A673 (cell line): ENCODE measurements around the gene SGSM2. TPM values are rescaled to one million over a fixed set of nuclear protein-coding genes. Genes with fewer than 3 reads are reported as not detected.

Source experiments
- BruUV-seq: library from RNA; stranded (reverse); fragments of 400-500 nt; replicated peaks from 2 replicates; lab custom pipeline; 2021; lab: Mats Ljungman, UMichigan
- CTCF ChIA-PET: fragments of 300-600 bp; sonication (Branson Sonifier 250); formaldehyde crosslinking; loops from one replicate; lab custom pipeline; 2022; ENCODE audit warnings: antibody characterized with exemption; lab: Charles Lee
- POLR2A ChIA-PET: fragments of 300-600 bp; sonication (Branson Sonifier 250); formaldehyde crosslinking; loops from one replicate; lab custom pipeline; 2022; ENCODE audit warnings: antibody characterized with exemption; ENCODE audit not compliant: low non-redundant PET; lab: Charles Lee
- DNase-seq: peaks from one replicate; pipeline ENCODE4 v3.0.0-alpha.2; 2015; ENCODE audit warnings: low spot score
- H3K27ac ChIP-seq: fragments of 200-600 bp; sonication (generic); 2 replicates; pipeline ENCODE4 v1.5.1; 2016; ENCODE audit warnings: mixed run types, low read depth, mild to moderate bottlenecking, mixed read lengths, antibody characterized with exemption, low read length; ENCODE audit not compliant: poor library complexity, severe bottlenecking
- H3K27me3 ChIP-seq: fragments of 200-600 bp; sonication (generic); replicated peaks from 2 replicates; pipeline ENCODE4 v1.6.1; 2017; ENCODE audit warnings: mixed run types, low read depth, mild to moderate bottlenecking, mixed read lengths, antibody characterized with exemption, low read length; ENCODE audit not compliant: insufficient read depth, poor library complexity
- H3K36me3 ChIP-seq: fragments of 200-600 bp; sonication (generic); 2 replicates; pipeline ENCODE4 v1.6.1; 2016; ENCODE audit warnings: mixed run types, mild to moderate bottlenecking, mixed read lengths, antibody characterized with exemption, low read length; ENCODE audit not compliant: insufficient read depth, poor library complexity, severe bottlenecking
- H3K4me1 ChIP-seq: fragments of 200-600 bp; sonication (generic); 2 replicates; pipeline ENCODE4 v1.6.1; 2017; ENCODE audit warnings: mixed run types, mild to moderate bottlenecking, mixed read lengths, antibody characterized with exemption, low read length; ENCODE audit not compliant: insufficient read depth, poor library complexity, severe bottlenecking
- H3K4me3 ChIP-seq: fragments of 200-600 bp; sonication (generic); 2 replicates; pipeline ENCODE4 v1.5.1; 2016; ENCODE audit warnings: low read depth, mixed run types, mild to moderate bottlenecking, mixed read lengths, low read length; ENCODE audit not compliant: poor library complexity, severe bottlenecking
- H3K9me3 ChIP-seq: fragments of 200-600 bp; sonication (generic); 2 replicates; pipeline ENCODE4 v1.6.1; 2016; ENCODE audit warnings: mixed run types, low read depth, mild to moderate bottlenecking, mixed read lengths, antibody characterized with exemption, low read length; ENCODE audit not compliant: poor library complexity, severe bottlenecking
- CTCF ChIP-seq: fragments of 300-800, 200-600 bp; sonication (generic); conservative IDR thresholded peaks from 2 replicates; pipeline ENCODE4 v1.5.1; 2017; ENCODE audit warnings: low read depth, mild to moderate bottlenecking, antibody characterized with exemption, low read length, moderate library complexity, mixed read lengths
- EZH2 ChIP-seq: fragments of 200-600 bp; sonication (generic); IDR thresholded peaks from 2 replicates; pipeline ENCODE4 v1.6.1; 2017; ENCODE audit warnings: borderline replicate concordance, low read depth, mild to moderate bottlenecking, mixed read lengths, antibody characterized with exemption, low read length; ENCODE audit not compliant: poor library complexity, severe bottlenecking
- intact Hi-C: fragments of 100-400 bp; cut with micrococcal nuclease; formaldehyde crosslinking; loops from one replicate; pipeline ENCODE4 v1.10.0; 2022; ENCODE audit not compliant: unreplicated experiment
- total RNA-seq: library from RNA; stranded (reverse); gene quantifications from 2 replicates; pipeline ENCODE4 v1.2.3, GENCODE V29; 2021

SGSM2 gene
- total RNA-seq, 1 experiment from 2014 or later = 81.2 TPM

- no peak for TF ChIP-seq EZH2
- TF ChIP-seq CTCF = no peak
- no peak for DNase-seq
- Histone ChIP-seq H3K4me3 (peak overlapping the region; percentile 96), H3K4me1 (peaks cover 65% of the 10 kb centered on the region), H3K27ac (peak overlapping the region; percentile 99), H3K36me3 (no peaks in the 10 kb centered on the region), H3K27me3 (no peaks in the 10 kb centered on the region), H3K9me3 (no peaks in the 10 kb centered on the region)
- CTCF ChIA-PET = no interaction called here
- POLR2A ChIA-PET = no interaction called here
- intact Hi-C loops = loop anchor here (5.0 kb wide), 1 partner anchor 194 kb away; the partner anchor contains the start of gene PAFAH1B1
- no TSS peak for BruUV-seq
Observed at GRCh38 chr17:2398182-2398581, 60.9 kb downstream of the SGSM2 start.

DNA sequence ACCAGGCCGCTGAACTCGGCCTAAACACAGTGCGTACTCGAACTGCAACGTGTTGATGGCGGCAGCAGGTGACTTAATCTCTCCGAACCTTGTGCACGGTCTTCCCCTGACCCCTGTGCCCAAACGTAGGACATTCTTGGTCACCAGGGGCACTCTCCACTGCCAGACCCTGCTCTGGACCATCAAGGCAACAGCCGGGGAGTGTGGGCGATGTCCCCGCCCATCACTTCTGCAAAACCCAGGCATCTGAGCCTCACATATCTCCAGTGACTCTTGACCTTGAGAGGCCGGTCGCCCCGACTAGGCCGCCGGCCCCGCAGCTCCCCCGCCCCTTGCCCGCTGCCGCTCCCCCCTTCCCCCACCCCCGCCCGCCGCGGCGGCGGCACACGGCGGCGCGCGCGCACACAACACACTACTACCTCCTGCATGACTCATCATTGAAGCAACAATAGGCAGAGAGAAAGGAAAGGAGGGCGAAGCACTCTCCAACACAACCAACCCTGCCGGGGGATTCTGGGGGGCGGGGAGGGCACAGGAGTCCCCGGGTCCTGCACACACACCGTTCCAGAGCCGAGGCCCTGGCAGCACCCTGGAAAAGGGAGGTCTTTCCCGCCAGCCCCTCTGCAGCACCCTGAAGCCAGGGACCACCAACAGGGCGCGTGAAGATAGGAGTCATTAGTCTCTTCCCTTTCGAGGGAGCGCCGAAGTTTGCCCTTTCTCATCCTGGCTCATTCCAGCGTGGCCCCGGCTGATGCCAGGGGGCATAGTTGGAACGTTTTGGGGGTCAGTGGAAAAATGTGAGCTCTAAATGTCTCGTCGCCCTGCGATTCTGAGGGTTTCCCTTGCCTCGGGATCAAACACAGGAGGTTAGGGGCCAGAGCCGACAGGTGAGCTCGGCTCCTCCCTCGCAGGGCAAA is 61.6 kb downstream of the SGSM2 start:
- peak; percentile 87 for DNase-seq
- Histone ChIP-seq H3K4me1 (peaks cover 72% of the 10 kb centered on the region), H3K9me3 (no peaks in the 10 kb centered on the region), H3K27ac (peak overlapping the region; percentile 99), H3K4me3 (peak overlapping the region; percentile 96), H3K36me3 (no peaks in the 10 kb centered on the region), H3K27me3 (no peaks in the 10 kb centered on the region)
- no TSS peak for BruUV-seq
- POLR2A ChIA-PET = interaction anchor here (0.7 kb wide), 1 partner anchor 509 kb away, joined by 22 read pairs; no protein-coding TSS in a partner anchor
- CTCF ChIA-PET = no interaction called here
- TF ChIP-seq CTCF = no peak
- TF ChIP-seq EZH2 = no peak
- intact Hi-C loops = loop anchor here (5.0 kb wide), 1 partner anchor 193 kb away; the partner anchor contains the start of gene PAFAH1B1

- ChIA-PET CTCF (no interaction called here), POLR2A (interaction anchor here (0.7 kb wide), 1 partner anchor 508 kb away, joined by 22 read pairs; no protein-coding TSS in a partner anchor)
- peak overlapping the region; percentile 99 for H3K27ac ChIP-seq
- peak; percentile 97 for DNase-seq
- intact Hi-C loops = loop anchor here (5.0 kb wide), 1 partner anchor 192 kb away; the partner anchor contains the start of gene PAFAH1B1
- TF ChIP-seq CTCF = no peak
- TF ChIP-seq EZH2 = no peak
- H3K4me1 ChIP-seq = peaks cover 72% of the 10 kb centered on the region
- TSS peak; percentile 84 for BruUV-seq
- peak overlapping the region; percentile 96 for H3K4me3 ChIP-seq
- no peaks in the 10 kb centered on the region for H3K9me3 ChIP-seq
- H3K27me3 ChIP-seq = no peaks in the 10 kb centered on the region
- H3K36me3 ChIP-seq = no peaks in the 10 kb centered on the region
Observed at GRCh38 chr17:2399572-2400473, 62.5 kb downstream of the SGSM2 start.
